Measurements from ENCODE around the gene CPLX4.

Gene CPLX4, protein sequence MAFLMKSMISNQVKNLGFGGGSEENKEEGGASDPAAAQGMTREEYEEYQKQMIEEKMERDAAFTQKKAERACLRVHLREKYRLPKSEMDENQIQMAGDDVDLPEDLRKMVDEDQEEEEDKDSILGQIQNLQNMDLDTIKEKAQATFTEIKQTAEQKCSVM

DNA sequence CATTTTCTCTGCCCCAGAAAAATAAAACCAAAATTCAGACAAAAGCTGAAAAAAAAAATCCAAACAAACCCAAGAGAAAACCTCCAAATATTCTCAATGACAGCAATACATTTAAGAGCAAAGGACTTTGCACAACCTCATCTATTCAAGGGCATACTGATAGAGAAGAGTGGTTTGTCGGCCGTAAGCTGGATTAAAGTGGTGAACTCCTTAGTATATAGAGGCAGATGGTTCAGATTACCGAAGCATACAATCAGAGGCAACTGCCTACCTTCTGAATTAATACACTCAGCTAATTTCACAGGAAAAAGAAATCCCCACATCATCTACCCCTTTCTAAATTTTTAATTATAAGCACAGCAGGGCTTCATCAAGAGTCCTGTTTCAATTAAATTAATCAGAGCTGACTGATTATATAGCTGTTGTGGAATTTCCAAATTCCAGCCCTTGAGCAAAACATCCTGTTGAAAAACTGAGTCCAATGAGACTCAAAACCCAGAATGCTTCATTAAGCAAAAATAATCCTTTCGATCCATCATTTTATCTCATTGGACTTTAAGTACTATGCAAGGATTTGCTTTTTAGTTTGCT, at the start of gene CPLX4:
TSS of gene CPLX4 (minus strand) at position 190 of the 591 bp plus-strand sequence. CDS start at position 3, 187 bp downstream.
- no peak for TF ChIP-seq CTCF (IDR thresholded peaks at IDR 0.05; ENCODE audit: extremely low read depth, missing control alignments)
- DNase-seq (ENCODE audit: low spot score), result no peak

- TF ChIP-seq CTCF (IDR thresholded peaks at IDR 0.05; ENCODE audit: extremely low read depth, missing control alignments), result no peak
- no peak for DNase-seq (ENCODE audit: low spot score)
Observed at GRCh38 chr18:59360381-59360780, 41.9 kb upstream of the CPLX4 start.

DNA sequence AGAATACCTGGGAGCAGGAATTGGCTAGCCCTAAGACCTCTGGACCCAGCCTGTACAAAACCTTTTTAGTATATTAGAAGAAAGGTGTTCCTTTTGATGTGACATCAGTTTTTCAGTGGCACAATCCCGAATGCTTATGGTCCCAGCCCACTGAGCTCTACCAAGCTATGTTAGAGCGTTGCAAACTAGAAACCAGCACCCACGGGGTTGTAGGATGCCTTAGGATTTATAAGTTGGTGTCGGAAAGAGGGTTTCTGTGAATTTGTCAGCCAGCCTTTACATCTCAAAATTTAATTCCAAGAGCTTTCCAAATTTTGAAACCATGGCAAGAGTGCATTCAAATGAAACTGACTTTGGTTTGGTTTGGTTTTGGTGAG, 41.1 kb upstream of the CPLX4 start:
- TF ChIP-seq CTCF (IDR thresholded peaks at IDR 0.05; ENCODE audit: extremely low read depth, missing control alignments), result no peak
- no peak for DNase-seq (ENCODE audit: low spot score)

- DNase-seq (ENCODE audit: low spot score), result peak; percentile 97
- TF ChIP-seq CTCF (IDR thresholded peaks at IDR 0.05; ENCODE audit: extremely low read depth, missing control alignments), result no peak
Observed at GRCh38 chr18:59358712-59359575, 40.5 kb upstream of the CPLX4 start, which contains the start of gene LMAN1. Gene LMAN1, minus strand, starts transcription at chr18:59359265. Its CDS starts 21 bp downstream, at chr18:59359244.

GRCh38 chr18:59358414-59358711, 39.9 kb upstream of the CPLX4 start:
- DNase-seq (ENCODE audit: low spot score), result no peak
- no peak for TF ChIP-seq CTCF (IDR thresholded peaks at IDR 0.05; ENCODE audit: extremely low read depth, missing control alignments)

- no peak for DNase-seq (ENCODE audit: low spot score)
- no peak for TF ChIP-seq CTCF (IDR thresholded peaks at IDR 0.05; ENCODE audit: extremely low read depth, missing control alignments)
Observed at GRCh38 chr18:59357928-59358327, 39.5 kb upstream of the CPLX4 start.

- no peak for DNase-seq (ENCODE audit: low spot score)
Observed at GRCh38 chr18:59354731-59355130, 36.3 kb upstream of the CPLX4 start.

More at GRCh38 chr18:59354731-59355130, 36.3 kb upstream of the CPLX4 start:
- TF ChIP-seq CTCF (IDR thresholded peaks at IDR 0.05; ENCODE audit: extremely low read depth, missing control alignments), result no peak
